Transverse colon (tissue), 4 donors: ENCODE measurements around the gene CACNA1C. TPM values are rescaled to one million over a fixed set of nuclear protein-coding genes. Genes with fewer than 3 reads are reported as not detected.
A peak's percentile ranks its signal among the peaks of the same experiment; 100 is the strongest.

Experiments
- DNase-seq: peaks from one replicate; pipeline ENCODE4 v3.0.0-alpha.2; 2019
- H3K27ac ChIP-seq, 4 donors: fragments of 200-600 bp; sonication (generic); 2 replicates each; pipeline ENCODE4 v1.5.1; 2016 to 2018; ENCODE audit warnings: inconsistent platforms in 4 of 4
- H3K27me3 ChIP-seq: fragments of 200-600 bp; sonication (generic); 2 replicates; pipeline ENCODE4 v1.5.1; 2017; ENCODE audit warnings: inconsistent platforms
- H3K36me3 ChIP-seq, 4 donors: fragments of 200-600 bp; sonication (generic); 2 replicates each; pipeline ENCODE4 v1.5.1; 2017 to 2019; ENCODE audit warnings: inconsistent platforms in 4 of 4
- H3K4me1 ChIP-seq, 4 donors: fragments of 200-600 bp; sonication (generic); 2 replicates each; pipeline ENCODE4 v1.5.1; 2017 to 2020; ENCODE audit warnings: inconsistent platforms in 4 of 4
- H3K4me3 ChIP-seq, 4 donors: fragments of 200-600 bp; sonication (generic); 1 replicate in 1 of 4; 2 replicates in 3 of 4; pipeline versions ENCODE4 v1.5.1 to v1.6.1; 2017 to 2019; ENCODE audit warnings: inconsistent platforms in 4 of 4
- H3K9me3 ChIP-seq, 2 donors: fragments of 200-600 bp; sonication (generic); 2 replicates each; pipeline ENCODE4 v1.5.1; 2017 to 2019; ENCODE audit warnings: inconsistent platforms in 2 of 2
- EP300 ChIP-seq: sonication (generic); formaldehyde crosslinking; IDR thresholded peaks from one replicate; pipeline ENCODE4 v1.6.1; 2017; ENCODE audit warnings: antibody characterized with exemption, low read depth
- POLR2A ChIP-seq: fragments of 450-650 bp; IDR thresholded peaks from one replicate; pipeline ENCODE4 v1.6.1; 2016; ENCODE audit warnings: antibody characterized with exemption, mild to moderate bottlenecking, moderate library complexity
- POLR2AphosphoS5 ChIP-seq, 3 donors: sonication (generic); formaldehyde crosslinking; IDR thresholded peaks; one replicate each; pipeline ENCODE4 v1.6.1; 2016; ENCODE audit warnings: antibody characterized with exemption in 3 of 3
- WGBS, 2 donors: methylation state at CpG; one replicate each; pipeline ENCODE4 v1.1.5; 2018; ENCODE audit warnings: low coverage in 1 of 2; 5-methylcytosine and 5-hydroxymethylcytosine counted together
- in situ Hi-C, 4 donors: fragments of 200-750 bp; cut with MboI; loops; one replicate each; pipeline versions ENCODE4 v1.15.0 to v1.15.1; 2017; ENCODE audit warnings: low sequenced_read_pairs in 3 of 4, low pct_ligation_motif_present in 1 of 4, low pct_unique_long_range_greater_than_20kb in 1 of 4
- intact Hi-C: fragments of 100-400 bp; cut with DNase I; formaldehyde crosslinking; loops from one replicate; pipeline ENCODE4 v1.15.1; 2023; ENCODE audit warnings: low total_unique reads
- total RNA-seq, 4 donors: library from RNA; depleted of rRNA; stranded (reverse); fragments of >200 nt; gene quantifications; one replicate each; pipeline ENCODE4 v1.1.0, GENCODE V29; 2016
- TF ChIP-seq, protein P1 (sequence below), 5 experiments: fragments of 200-600 bp in 3 of 5; fragments of 450-650 bp in 2 of 5; sonication (generic) in 3 of 5; IDR thresholded peaks; 1 replicate in 2 of 5; 2 replicates in 3 of 5; pipeline ENCODE4 v1.5.1; 2016 to 2017; ENCODE audit warnings: antibody characterized with exemption in 5 of 5, inconsistent platforms in 3 of 5, mild to moderate bottlenecking in 2 of 5, moderate library complexity in 1 of 5

Gene CACNA1C
- total RNA-seq, 4 donors from 2014 or later = 18.8 to 35.2 (median 24.8) TPM

DNA sequence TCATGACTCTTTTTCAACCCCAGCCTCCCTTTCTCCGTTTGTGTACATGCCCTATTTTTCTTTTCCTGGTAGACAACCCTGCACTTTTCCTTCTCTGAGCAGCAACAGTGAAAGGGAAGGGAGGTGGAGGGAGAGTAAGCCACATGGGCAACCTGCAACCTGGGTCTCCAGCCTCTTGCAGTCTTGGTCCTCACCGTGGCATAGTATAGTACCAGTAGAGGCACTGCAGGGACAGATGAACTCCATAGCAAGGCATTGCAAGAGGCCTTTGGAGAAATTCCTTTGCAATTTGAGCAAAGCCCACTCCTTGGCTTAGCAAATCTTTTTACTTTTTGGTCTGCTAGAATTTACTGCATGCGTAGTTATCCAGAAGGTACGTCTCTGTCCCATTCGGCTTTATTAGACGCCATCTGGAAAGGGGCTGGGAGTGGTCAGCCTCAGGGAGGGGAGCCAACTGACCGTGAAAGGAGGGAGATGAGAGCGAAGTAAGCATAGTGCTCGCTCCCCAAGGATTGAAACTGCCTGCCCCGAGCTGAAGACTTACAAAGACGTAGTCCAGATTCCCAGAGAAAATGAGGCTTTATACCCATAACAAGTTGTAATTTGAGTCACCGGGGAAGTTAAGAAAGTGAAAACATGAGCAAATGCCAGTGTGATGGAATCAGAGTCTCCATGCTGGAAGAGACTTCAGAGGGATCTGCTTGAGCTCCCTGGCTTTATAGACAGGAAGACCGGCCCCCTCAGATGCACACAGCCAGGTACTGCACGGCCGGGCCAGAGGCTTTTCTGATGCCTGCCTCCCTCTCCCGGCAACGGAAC is 332.0 kb downstream of the CACNA1C start:
- peaks cover 13 to 29% (median 24%) of the 10 kb centered on the region in 4 donors for H3K4me1 ChIP-seq
- intact Hi-C loops = no loop called here
- TF ChIP-seq, protein P1, sequence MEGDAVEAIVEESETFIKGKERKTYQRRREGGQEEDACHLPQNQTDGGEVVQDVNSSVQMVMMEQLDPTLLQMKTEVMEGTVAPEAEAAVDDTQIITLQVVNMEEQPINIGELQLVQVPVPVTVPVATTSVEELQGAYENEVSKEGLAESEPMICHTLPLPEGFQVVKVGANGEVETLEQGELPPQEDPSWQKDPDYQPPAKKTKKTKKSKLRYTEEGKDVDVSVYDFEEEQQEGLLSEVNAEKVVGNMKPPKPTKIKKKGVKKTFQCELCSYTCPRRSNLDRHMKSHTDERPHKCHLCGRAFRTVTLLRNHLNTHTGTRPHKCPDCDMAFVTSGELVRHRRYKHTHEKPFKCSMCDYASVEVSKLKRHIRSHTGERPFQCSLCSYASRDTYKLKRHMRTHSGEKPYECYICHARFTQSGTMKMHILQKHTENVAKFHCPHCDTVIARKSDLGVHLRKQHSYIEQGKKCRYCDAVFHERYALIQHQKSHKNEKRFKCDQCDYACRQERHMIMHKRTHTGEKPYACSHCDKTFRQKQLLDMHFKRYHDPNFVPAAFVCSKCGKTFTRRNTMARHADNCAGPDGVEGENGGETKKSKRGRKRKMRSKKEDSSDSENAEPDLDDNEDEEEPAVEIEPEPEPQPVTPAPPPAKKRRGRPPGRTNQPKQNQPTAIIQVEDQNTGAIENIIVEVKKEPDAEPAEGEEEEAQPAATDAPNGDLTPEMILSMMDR (IDR thresholded peaks at IDR 0.05) = no peak
- TF ChIP-seq POLR2A (no peak), POLR2AphosphoS5 (IDR thresholded peaks at IDR 0.05) (no peak), EP300 (no peak)
- H3K9me3 ChIP-seq = no peaks in the 10 kb centered on the region
- no peak for DNase-seq
- H3K36me3 ChIP-seq = no peaks in the 10 kb centered on the region
- WGBS, 2 donors = 73 to 78% methylated on average over 15 to 17 of the region's 17 CpGs
- no peaks in the 10 kb centered on the region for H3K27me3 ChIP-seq
- in situ Hi-C loops = loop anchor here in 1 of 4 donors (25.0 kb wide), 1 partner anchor 322 kb away; the partner anchor contains the start of gene CACNA1C
- peak overlapping the region; percentile 64 to 81 (median 74) for H3K27ac ChIP-seq
- no peak overlapping the region for H3K4me3 ChIP-seq

DNA sequence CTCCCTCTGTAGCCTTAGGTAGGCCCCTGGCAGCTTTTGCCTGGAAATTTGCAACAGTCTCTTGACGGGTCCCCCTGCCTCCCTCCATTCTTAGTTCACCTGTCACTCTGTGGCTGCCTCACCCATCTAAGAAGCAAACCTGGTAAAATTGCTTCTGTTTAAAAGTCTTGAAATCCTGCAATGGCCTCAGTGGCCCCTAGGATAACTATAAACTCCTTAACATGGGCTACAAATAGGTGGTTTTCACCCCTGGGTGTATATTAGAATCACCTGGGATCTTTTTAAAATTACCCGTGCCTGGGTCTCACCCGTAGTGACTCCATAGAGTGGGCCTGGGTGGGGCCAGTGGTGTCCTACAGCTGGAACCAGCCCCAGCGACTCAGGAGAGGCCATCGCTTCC is 332.7 kb downstream of the CACNA1C start:
- Histone ChIP-seq H3K36me3 (no peaks in the 10 kb centered on the region), H3K4me1 (peaks cover 13 to 26% (median 18%) of the 10 kb centered on the region in 4 donors), H3K27ac (peak overlapping the region; percentile 64 to 81 (median 74)), H3K9me3 (no peaks in the 10 kb centered on the region), H3K27me3 (no peaks in the 10 kb centered on the region), H3K4me3 (no peak overlapping the region)
- 80 to 83% methylated on average over 3 to 5 of the region's 5 CpGs for WGBS, 2 donors
- DNase-seq = no peak
- intact Hi-C loops (no loop called here), in situ Hi-C loops (loop anchor here in 1 of 4 donors (25.0 kb wide), 1 partner anchor 323 kb away; the partner anchor contains the start of gene CACNA1C)
- no peak for TF ChIP-seq POLR2AphosphoS5 (IDR thresholded peaks at IDR 0.05)
- TF ChIP-seq, protein P1 (IDR thresholded peaks at IDR 0.05) = peak in 1 of 5 experiments; percentile 4

DNA sequence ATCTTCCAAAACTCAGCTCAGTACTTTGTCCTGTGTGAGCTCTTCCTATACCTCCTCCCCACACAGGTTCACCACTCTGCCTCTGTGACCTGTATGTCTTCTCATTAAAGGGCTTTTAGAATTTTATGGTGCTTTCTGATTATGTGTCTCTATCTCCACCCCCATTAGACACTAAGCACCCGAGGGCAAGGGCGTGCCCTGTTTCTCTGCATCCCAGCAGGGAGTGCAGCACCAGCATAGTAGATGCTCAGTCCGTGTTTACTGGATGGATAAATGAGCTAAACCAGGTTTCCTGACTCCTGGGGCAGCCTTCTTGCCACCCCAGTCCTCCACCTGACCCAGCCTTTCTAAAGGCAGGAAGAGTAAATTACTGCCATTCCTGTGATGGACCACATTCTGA is 333.8 kb downstream of the CACNA1C start:
- no peaks in the 10 kb centered on the region for H3K36me3 ChIP-seq
- DNase-seq = no peak
- TF ChIP-seq EP300 = no peak
- TF ChIP-seq, protein P1 (IDR thresholded peaks at IDR 0.05) = no peak
- TF ChIP-seq POLR2A = no peak
- TF ChIP-seq POLR2AphosphoS5 (IDR thresholded peaks at IDR 0.05) = no peak
- no peak overlapping the region for H3K4me3 ChIP-seq
- no peaks in the 10 kb centered on the region for H3K27me3 ChIP-seq
- in situ Hi-C loops = loop anchor here in 1 of 4 donors (25.0 kb wide), 1 partner anchor 324 kb away; the partner anchor contains the start of gene CACNA1C
- H3K9me3 ChIP-seq = no peaks in the 10 kb centered on the region
- WGBS, 2 donors = 65 to 67% methylated on average over 2 to 3 of the region's 3 CpGs
- intact Hi-C loops = no loop called here
- H3K4me1 ChIP-seq = peaks cover 13 to 26% (median 18%) of the 10 kb centered on the region in 4 donors
- H3K27ac ChIP-seq = peak overlapping the region in 2 of 4 donors; percentile 80 to 81

DNA sequence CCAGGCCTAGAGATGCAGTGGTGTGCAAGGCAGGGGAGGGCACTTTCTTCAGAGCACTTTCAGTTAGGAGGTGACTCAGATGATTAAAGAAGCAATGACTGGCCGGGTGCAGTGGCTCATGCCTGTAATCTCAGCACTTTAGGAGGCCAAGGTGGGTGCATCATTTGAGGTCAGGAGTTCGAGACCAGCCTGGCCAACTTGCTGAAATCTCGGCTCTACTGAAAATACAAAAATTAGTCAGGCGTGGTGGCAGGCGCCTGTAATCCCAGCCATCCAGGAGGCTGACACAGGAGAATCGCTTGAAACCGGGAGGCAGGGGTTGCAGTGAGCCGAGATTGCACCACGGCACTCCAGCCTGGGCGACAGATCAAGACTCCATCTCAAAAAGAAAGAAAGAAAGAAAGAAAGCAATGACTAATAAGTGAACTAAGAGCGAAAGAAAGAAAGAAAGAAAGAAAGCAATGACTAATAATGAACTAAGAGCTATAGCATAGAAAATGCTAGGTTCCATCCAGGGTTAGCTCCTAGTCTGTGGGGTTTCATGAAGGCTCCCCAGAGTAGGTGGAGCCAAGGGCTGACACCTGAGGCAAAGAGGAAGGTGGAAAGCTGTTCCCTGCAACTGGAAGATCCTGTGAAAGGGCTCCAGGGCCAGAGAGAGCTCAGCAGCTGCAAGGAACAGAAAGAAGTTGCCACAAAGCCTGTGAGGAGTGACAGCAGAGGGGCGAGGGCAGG is 334.5 kb downstream of the CACNA1C start:
- TF ChIP-seq POLR2A = no peak
- TF ChIP-seq EP300 = no peak
- TF ChIP-seq, protein P1 (IDR thresholded peaks at IDR 0.05) = no peak
- TF ChIP-seq POLR2AphosphoS5 (IDR thresholded peaks at IDR 0.05) = no peak
- in situ Hi-C loops (loop anchor here in 1 of 4 donors (25.0 kb wide), 1 partner anchor 325 kb away; the partner anchor contains the start of gene CACNA1C), intact Hi-C loops (no loop called here)
- no peak for DNase-seq
- Histone ChIP-seq H3K27me3 (no peaks in the 10 kb centered on the region), H3K27ac (no peak overlapping the region), H3K4me3 (no peak overlapping the region), H3K4me1 (peaks cover 13 to 25% (median 18%) of the 10 kb centered on the region in 4 donors), H3K9me3 (no peaks in the 10 kb centered on the region), H3K36me3 (no peaks in the 10 kb centered on the region)
- 62 to 96% methylated on average over 5 to 12 of the region's 12 CpGs for WGBS, 2 donors
